WI38 (cell line): ENCODE results near the gene SLC15A3.

ENCODE experiments used
- H3K4me3 ChIP-seq: 2 replicates; pipeline ENCODE4 v1.5.1; 2011; ENCODE audit warnings: low read depth, mild to moderate bottlenecking, control low read depth, low read length
- CTCF ChIP-seq: IDR thresholded peaks from 2 replicates; pipeline ENCODE4 v1.5.1; 2012; ENCODE audit warnings: low read depth, mild to moderate bottlenecking, control low read depth, low read length

SLC15A3 gene

GRCh38 chr11:60968223-60968622 lies 16.2 kb upstream of the SLC15A3 start:
- H3K4me3 ChIP-seq: no peak overlapping the region
- no peak for TF ChIP-seq CTCF

DNA sequence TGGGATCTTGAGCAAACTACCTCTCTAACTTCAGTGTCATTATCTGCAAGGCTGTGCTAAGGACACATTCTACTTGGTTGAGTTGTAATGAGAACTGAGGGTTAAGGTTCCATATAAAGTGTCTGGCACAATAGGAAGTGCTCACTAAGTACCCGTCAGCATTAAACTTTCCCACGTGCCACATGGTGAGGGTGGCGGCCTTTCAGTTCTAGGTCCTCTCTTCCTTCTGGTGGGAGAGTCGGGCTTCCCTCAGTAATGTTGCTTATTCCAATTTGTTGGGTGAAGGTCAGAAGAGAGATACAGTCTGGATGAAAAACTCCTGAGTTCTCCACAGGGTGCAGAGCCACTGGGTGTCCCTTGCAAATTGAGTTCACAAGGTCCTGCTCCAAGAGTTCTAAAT lies 14.9 kb upstream of the SLC15A3 start:
- TF ChIP-seq CTCF: no peak
- H3K4me3 ChIP-seq: no peak overlapping the region

GRCh38 chr11:60964801-60965200 lies 12.8 kb upstream of the SLC15A3 start:
- no peak for TF ChIP-seq CTCF
- no peak overlapping the region for H3K4me3 ChIP-seq

- no peak for TF ChIP-seq CTCF
- no peak overlapping the region for H3K4me3 ChIP-seq
These were observed 8.4 kb upstream of the SLC15A3 start for GRCh38 chr11:60960405-60960804.

DNA sequence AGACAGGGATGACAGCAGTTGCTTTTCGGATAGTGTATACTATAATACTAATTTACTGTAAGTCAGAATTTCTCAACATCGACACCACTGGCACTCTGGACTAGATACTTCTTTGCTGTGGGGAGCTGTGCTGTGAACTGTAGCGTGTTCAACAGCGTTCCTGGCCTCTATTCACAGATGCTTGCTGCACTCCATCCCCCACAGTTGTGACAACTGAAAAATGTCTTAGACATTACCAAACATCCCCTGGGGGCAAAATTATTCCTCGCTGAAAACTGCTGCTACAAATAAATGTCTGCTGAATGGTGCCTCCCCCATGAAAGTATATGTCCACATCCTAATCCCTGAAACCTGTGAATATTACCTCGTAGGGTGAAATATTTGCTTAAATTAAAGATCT lies 7.5 kb upstream of the SLC15A3 start:
- H3K4me3 ChIP-seq: no peak overlapping the region
- no peak for TF ChIP-seq CTCF

GRCh38 chr11:60957188-60957587 lies 5.2 kb upstream of the SLC15A3 start:
- H3K4me3 ChIP-seq: no peak overlapping the region
- TF ChIP-seq CTCF: no peak

DNA sequence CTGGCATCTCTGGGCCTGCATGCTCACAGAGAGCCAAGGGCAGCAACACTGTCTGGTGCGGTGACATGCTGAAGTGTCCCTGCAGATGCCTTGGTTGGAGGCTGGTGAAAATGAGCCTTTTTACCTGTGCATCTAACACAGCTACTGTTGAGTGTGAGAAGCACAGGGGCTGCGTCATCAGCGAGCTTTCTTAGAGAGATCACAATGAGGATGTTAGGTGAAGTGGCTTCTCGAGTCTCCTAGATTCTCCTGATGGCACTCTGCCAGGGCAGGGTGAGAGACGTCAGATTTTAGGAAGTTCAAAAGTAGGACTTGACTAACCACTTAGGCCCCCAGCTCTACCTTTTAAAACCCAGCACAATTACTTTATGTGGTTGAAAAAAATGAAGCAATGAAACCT lies 3.6 kb upstream of the SLC15A3 start:
- no peak for TF ChIP-seq CTCF
- no peak overlapping the region for H3K4me3 ChIP-seq
